Vagina (tissue), 2 donors: ENCODE results near the gene RUSC1. TPM values are rescaled to one million over a fixed set of nuclear protein-coding genes. Genes with fewer than 3 reads are reported as not detected.
A peak's percentile ranks its signal among the peaks of the same experiment; 100 is the strongest.

Experiments
- DNase-seq, 2 donors: peaks; one replicate each; pipeline ENCODE4 v3.0.0-alpha.2; 2017; ENCODE audit errors: extremely low spot score in 2 of 2
- H3K27ac ChIP-seq: fragments of 200-600 bp; sonication (generic); one replicate; pipeline ENCODE4 v1.5.1; 2019
- H3K27me3 ChIP-seq: fragments of 200-600 bp; sonication (generic); one replicate; pipeline ENCODE4 v1.5.1; 2019
- H3K36me3 ChIP-seq, 2 donors: fragments of 200-600 bp; sonication (generic); one replicate each; pipeline ENCODE4 v1.5.1; 2017 to 2019
- H3K4me1 ChIP-seq: fragments of 200-600 bp; sonication (generic); one replicate; pipeline ENCODE4 v1.5.1; 2019
- H3K4me3 ChIP-seq, 2 donors: fragments of 200-600 bp; sonication (generic); 1 replicate in 1 of 2; 2 replicates in 1 of 2; pipeline ENCODE4 v1.5.1; 2016 to 2019
- H3K9me3 ChIP-seq: fragments of 200-600 bp; sonication (generic); one replicate; pipeline ENCODE4 v1.5.1; 2019
- POLR2A ChIP-seq, 2 donors: fragments of 450-650 bp; IDR thresholded peaks; one replicate each; pipeline ENCODE4 v1.6.1; 2017; ENCODE audit warnings: antibody characterized with exemption in 2 of 2, mild to moderate bottlenecking in 2 of 2, moderate library complexity in 2 of 2
- POLR2AphosphoS5 ChIP-seq, 2 donors: sonication (generic); formaldehyde crosslinking; IDR thresholded peaks; one replicate each; pipeline ENCODE4 v1.9.0; 2017; ENCODE audit warnings: antibody characterized with exemption in 2 of 2, mild to moderate bottlenecking in 2 of 2, low read depth in 1 of 2; ENCODE audit not compliant: insufficient read depth in 1 of 2
- intact Hi-C: fragments of 100-400 bp; cut with DNase I; formaldehyde crosslinking; loops from one replicate; pipeline ENCODE4 v1.15.1; 2023
- total RNA-seq: library from RNA; depleted of rRNA; stranded (reverse); fragments of >200 nt; gene quantifications from one replicate; pipeline ENCODE4 v1.2.3, GENCODE V29; 2016
- TF ChIP-seq, protein P1 (sequence below), 3 experiments: fragments of 450-650 bp in 2 of 3; fragments of 200-600 bp in 1 of 3; sonication (generic) in 1 of 3; IDR thresholded peaks; one replicate each; pipeline ENCODE4 v1.5.1; 2017 to 2019; ENCODE audit warnings: antibody characterized with exemption in 3 of 3, mild to moderate bottlenecking in 2 of 3, moderate library complexity in 2 of 3

The RUSC1 gene
- total RNA-seq, 1 donor from 2014 or later = 24.3 TPM

DNA sequence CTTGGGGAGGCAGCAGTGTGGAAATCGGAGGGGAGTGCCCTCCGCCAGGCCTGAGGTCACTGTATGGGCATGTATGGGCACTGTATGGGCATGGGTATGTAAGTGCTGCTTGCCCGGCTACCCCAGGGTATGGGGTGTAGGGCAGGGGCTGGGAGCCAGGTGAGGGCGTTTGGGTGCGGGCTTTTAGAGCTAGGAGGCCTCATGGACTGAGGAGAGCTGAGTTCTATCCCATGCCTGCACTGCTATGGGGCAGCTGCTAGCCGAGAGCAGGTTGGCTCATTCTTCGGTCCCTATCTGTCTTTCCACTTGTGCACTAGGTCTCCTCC, 24.8 kb upstream of the RUSC1 start:
- Histone ChIP-seq H3K4me3 (no peak overlapping the region), H3K4me1 (peaks cover 15% of the 10 kb centered on the region), H3K27me3 (no peaks in the 10 kb centered on the region), H3K36me3 (no peaks in the 10 kb centered on the region), H3K9me3 (no peaks in the 10 kb centered on the region), H3K27ac (no peak overlapping the region)
- intact Hi-C loops = no loop called here
- no peak for DNase-seq
- TF ChIP-seq, protein P1, sequence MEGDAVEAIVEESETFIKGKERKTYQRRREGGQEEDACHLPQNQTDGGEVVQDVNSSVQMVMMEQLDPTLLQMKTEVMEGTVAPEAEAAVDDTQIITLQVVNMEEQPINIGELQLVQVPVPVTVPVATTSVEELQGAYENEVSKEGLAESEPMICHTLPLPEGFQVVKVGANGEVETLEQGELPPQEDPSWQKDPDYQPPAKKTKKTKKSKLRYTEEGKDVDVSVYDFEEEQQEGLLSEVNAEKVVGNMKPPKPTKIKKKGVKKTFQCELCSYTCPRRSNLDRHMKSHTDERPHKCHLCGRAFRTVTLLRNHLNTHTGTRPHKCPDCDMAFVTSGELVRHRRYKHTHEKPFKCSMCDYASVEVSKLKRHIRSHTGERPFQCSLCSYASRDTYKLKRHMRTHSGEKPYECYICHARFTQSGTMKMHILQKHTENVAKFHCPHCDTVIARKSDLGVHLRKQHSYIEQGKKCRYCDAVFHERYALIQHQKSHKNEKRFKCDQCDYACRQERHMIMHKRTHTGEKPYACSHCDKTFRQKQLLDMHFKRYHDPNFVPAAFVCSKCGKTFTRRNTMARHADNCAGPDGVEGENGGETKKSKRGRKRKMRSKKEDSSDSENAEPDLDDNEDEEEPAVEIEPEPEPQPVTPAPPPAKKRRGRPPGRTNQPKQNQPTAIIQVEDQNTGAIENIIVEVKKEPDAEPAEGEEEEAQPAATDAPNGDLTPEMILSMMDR (IDR thresholded peaks at IDR 0.05) = no peak
- TF ChIP-seq POLR2A (IDR thresholded peaks at IDR 0.05) (no peak), POLR2AphosphoS5 (IDR thresholded peaks at IDR 0.05; ENCODE audit: insufficient read depth in 1 of 2, low read depth in 1 of 2) (no peak)

DNA sequence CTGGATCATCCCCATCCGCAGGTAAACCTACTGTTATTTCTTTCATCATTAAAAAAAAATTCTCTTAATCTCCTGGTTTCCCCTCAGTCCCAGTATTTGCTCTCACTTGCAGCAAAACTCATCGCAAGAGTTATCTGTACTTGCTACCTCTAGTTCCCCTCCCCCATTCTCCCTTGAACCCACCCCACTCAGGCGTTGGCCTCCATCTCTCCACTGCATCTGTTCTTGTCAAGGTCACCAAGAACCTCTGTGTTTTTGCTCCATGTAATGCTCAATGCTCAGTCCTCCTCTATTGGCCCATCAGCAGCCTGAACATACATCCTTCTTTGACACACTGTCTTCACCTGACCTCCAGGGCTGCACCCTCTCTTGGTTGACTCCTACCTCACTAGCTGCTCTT, 24.0 kb upstream of the RUSC1 start:
- intact Hi-C loops = no loop called here
- H3K4me1 ChIP-seq = peaks cover 15% of the 10 kb centered on the region
- TF ChIP-seq, protein P1 (IDR thresholded peaks at IDR 0.05) = no peak
- no peak for TF ChIP-seq POLR2AphosphoS5 (IDR thresholded peaks at IDR 0.05; ENCODE audit: insufficient read depth in 1 of 2, low read depth in 1 of 2)
- no peak for TF ChIP-seq POLR2A (IDR thresholded peaks at IDR 0.05)
- DNase-seq = no peak
- H3K4me3 ChIP-seq = no peak overlapping the region
- H3K9me3 ChIP-seq = no peaks in the 10 kb centered on the region
- no peak overlapping the region for H3K27ac ChIP-seq
- no peaks in the 10 kb centered on the region for H3K27me3 ChIP-seq
- H3K36me3 ChIP-seq = no peaks in the 10 kb centered on the region

DNA sequence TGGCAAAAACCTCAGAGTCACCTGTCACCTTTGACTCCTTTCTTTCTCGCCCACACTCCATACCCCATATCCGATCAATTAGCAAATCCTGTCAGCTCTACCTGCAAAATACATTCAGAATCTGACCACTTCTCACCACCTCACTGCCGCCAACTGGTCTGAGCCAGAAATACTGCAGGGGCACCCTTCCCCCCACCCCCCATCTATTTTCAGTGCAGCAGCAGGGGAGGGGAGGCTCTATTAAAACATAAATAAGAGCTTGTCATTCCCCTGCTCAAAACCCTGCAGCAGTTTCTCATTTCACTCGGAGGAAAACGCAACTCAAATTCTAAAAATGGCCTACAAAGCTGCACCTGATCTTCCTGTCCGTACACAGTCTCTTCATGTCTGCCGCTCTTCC, 23.3 kb upstream of the RUSC1 start:
- TF ChIP-seq POLR2A (IDR thresholded peaks at IDR 0.05) = no peak
- TF ChIP-seq, protein P1 (IDR thresholded peaks at IDR 0.05) = no peak
- TF ChIP-seq POLR2AphosphoS5 (IDR thresholded peaks at IDR 0.05; ENCODE audit: insufficient read depth in 1 of 2, low read depth in 1 of 2) = no peak
- no peak overlapping the region for H3K4me3 ChIP-seq
- no peaks in the 10 kb centered on the region for H3K27me3 ChIP-seq

DNA sequence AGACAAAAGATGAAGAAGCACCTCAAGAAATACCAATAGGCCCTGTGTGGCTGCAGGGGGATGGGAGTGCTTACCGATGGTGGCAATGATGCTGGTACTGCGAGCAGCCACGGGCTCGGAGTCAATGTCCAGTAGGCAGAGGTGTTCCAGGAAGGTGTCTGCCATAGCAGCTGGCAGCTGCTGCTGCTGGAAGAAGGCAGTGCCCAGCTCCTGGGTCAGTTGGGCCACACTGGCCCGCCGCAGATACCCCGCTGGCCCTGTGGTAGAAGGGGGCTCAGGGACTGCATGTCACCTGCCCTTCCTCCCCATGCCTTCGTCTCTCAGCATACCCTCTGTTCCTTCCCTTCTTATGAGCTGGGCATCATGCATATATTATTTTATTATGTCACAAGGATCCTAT, 20.7 kb upstream of the RUSC1 start:
- H3K27ac ChIP-seq = no peak overlapping the region
- DNase-seq = no peak
- no peak for TF ChIP-seq POLR2A (IDR thresholded peaks at IDR 0.05)
- TF ChIP-seq, protein P1 (IDR thresholded peaks at IDR 0.05) = no peak
- H3K36me3 ChIP-seq = no peaks in the 10 kb centered on the region
- no peak overlapping the region for H3K4me3 ChIP-seq
- H3K4me1 ChIP-seq = peaks cover 10% of the 10 kb centered on the region
- intact Hi-C loops = no loop called here
- no peaks in the 10 kb centered on the region for H3K9me3 ChIP-seq
- no peaks in the 10 kb centered on the region for H3K27me3 ChIP-seq

More for the DNA sequence above, 23.3 kb upstream of the RUSC1 start:
- intact Hi-C loops = no loop called here
- no peaks in the 10 kb centered on the region for H3K36me3 ChIP-seq
- peaks cover 15% of the 10 kb centered on the region for H3K4me1 ChIP-seq
- H3K27ac ChIP-seq = no peak overlapping the region
- H3K9me3 ChIP-seq = no peaks in the 10 kb centered on the region
- DNase-seq = no peak

DNA sequence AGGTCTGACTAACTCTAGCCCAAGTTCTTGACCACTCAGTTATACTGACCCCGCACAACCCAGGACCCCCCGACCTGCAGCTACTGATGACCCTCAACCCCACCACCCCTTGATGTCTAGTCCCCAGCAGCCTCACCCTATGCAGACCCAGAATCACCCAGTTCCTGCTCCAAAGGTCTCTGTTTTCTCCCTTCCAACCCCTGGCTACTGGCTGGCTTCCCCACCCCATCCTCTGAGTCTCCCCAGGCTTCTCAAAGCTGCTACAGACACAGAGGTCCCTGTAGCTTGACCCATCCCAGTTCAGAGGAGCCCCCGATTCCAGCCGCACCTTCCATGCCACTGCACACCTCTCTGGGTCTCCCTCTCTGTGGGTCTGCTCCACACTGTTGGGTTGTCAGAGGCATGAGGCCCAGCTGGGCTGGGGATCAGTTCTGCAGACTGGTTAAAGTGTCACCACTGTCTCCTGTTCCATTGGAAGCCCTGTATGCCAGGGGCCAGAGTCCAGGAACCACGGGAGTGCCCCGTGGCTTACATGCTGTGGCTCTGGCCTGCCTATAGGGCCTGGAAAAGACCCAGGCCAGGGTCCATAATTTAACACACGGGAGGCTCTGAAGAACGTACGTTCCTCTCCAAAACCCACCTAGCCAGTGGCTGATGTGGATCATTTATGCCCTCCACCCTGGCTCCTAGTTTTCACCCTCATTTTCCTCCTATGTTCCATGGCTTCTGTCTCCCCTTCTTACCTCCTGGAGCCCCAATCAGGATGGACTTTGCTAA, 20.0 kb upstream of the RUSC1 start:
- peaks cover 3% of the 10 kb centered on the region for H3K4me1 ChIP-seq
- intact Hi-C loops = no loop called here
- H3K36me3 ChIP-seq = no peaks in the 10 kb centered on the region
- H3K9me3 ChIP-seq = no peaks in the 10 kb centered on the region
- no peak overlapping the region for H3K4me3 ChIP-seq
- H3K27ac ChIP-seq = no peak overlapping the region
- H3K27me3 ChIP-seq = no peaks in the 10 kb centered on the region
- TF ChIP-seq, protein P1 (IDR thresholded peaks at IDR 0.05) = no peak
- TF ChIP-seq POLR2A (IDR thresholded peaks at IDR 0.05) (no peak), POLR2AphosphoS5 (IDR thresholded peaks at IDR 0.05; ENCODE audit: insufficient read depth in 1 of 2, low read depth in 1 of 2) (no peak)
- DNase-seq = peak in 1 of 2 donors; percentile 55
